Gastroesophageal sphincter (tissue), 4 donors: ENCODE measurements around the gene TSN. TPM values are rescaled to one million over a fixed set of nuclear protein-coding genes. Genes with fewer than 3 reads are reported as not detected.
"Not testable (repeated sequence)": the region's sequence is repeated elsewhere in the genome, so short reads cannot be mapped to it uniquely, and the experiment has no call there.

Experiments used
- ATAC-seq: fragments of 150-250 bp; one replicate; pipeline ENCODE4 v1.9.1; 2016; ENCODE audit warnings: mild to moderate bottlenecking, moderate library complexity
- H3K27ac ChIP-seq, 4 donors: fragments of 200-600 bp; sonication (generic) in 3 of 4; 1 replicate in 3 of 4; 2 replicates in 1 of 4; pipeline ENCODE4 v1.5.1; 2016 to 2019
- H3K27me3 ChIP-seq: fragments of 200-600 bp; sonication (generic); one replicate; pipeline ENCODE4 v1.5.1; 2019
- H3K36me3 ChIP-seq, 2 donors: fragments of 200-600 bp; sonication (generic); one replicate each; pipeline ENCODE4 v1.5.1; 2019; ENCODE audit warnings: control low read depth in 1 of 2
- H3K4me1 ChIP-seq, 3 donors: fragments of 200-600 bp; sonication (generic); 1 replicate in 2 of 3; 2 replicates in 1 of 3; pipeline ENCODE4 v1.5.1; 2016 to 2019; ENCODE audit warnings: control low read depth in 2 of 3
- H3K4me3 ChIP-seq, 2 donors: fragments of 200-600 bp; sonication (generic); one replicate each; pipeline ENCODE4 v1.5.1; 2019; ENCODE audit warnings: mild to moderate bottlenecking in 1 of 2, moderate library complexity in 1 of 2
- H3K9me3 ChIP-seq, 3 donors: fragments of 200-600 bp; sonication (generic); one replicate each; pipeline ENCODE4 v1.5.1; 2017 to 2019; ENCODE audit warnings: control low read depth in 2 of 3
- CTCF ChIP-seq, 4 experiments: fragments of 200-600 bp in 2 of 4; fragments of 450-650 bp in 2 of 4; sonication (generic) in 1 of 4; IDR thresholded peaks; one replicate each; pipeline ENCODE4 v1.5.1; 2017 to 2019; ENCODE audit warnings: antibody characterized with exemption in 4 of 4, mild to moderate bottlenecking in 2 of 4, moderate library complexity in 2 of 4
- EP300 ChIP-seq: sonication (generic); formaldehyde crosslinking; IDR thresholded peaks from one replicate; pipeline ENCODE4 v1.6.1; 2017; ENCODE audit warnings: antibody characterized with exemption, mild to moderate bottlenecking
- POLR2A ChIP-seq, 2 donors: fragments of 450-650 bp; IDR thresholded peaks; one replicate each; pipeline ENCODE4 v1.6.1; 2017; ENCODE audit warnings: antibody characterized with exemption in 2 of 2, mild to moderate bottlenecking in 2 of 2, moderate library complexity in 1 of 2
- POLR2AphosphoS5 ChIP-seq: sonication (generic); formaldehyde crosslinking; IDR thresholded peaks from one replicate; pipeline ENCODE4 v1.6.1; 2017; ENCODE audit warnings: antibody characterized with exemption
- WGBS, 2 donors: methylation state at CpG; one replicate each; pipeline ENCODE4 v1.1.5; 2018; ENCODE audit warnings: low coverage in 1 of 2; 5-methylcytosine and 5-hydroxymethylcytosine counted together
- total RNA-seq, 4 donors: library from RNA; depleted of rRNA; stranded (reverse); fragments of >200 nt; gene quantifications; one replicate each; pipeline ENCODE4 v1.1.0, GENCODE V29; 2016

Gene TSN
- total RNA-seq, 4 donors from 2014 or later = 29.9 to 41.7 (median 33.7) TPM

- Histone ChIP-seq H3K9me3 (peaks cover 0 to 28% (median 0%) of the 10 kb centered on the region in 3 donors), H3K4me3 (no peak overlapping the region), H3K27ac (no peak overlapping the region), H3K27me3 (no peaks in the 10 kb centered on the region), H3K4me1 (no peaks in the 10 kb centered on the region), H3K36me3 (no peaks in the 10 kb centered on the region)
- TF ChIP-seq CTCF (IDR thresholded peaks at IDR 0.05) (no peak), EP300 (no peak), POLR2AphosphoS5 (no peak)
- WGBS, 2 donors = 69 to 80% methylated on average over 2 of the region's 2 CpGs
- no peak for ATAC-seq
Measured at GRCh38 chr2:121803503-121803902, 48.1 kb downstream of the TSN start.

- Histone ChIP-seq H3K4me3 (no peak overlapping the region), H3K27me3 (no peaks in the 10 kb centered on the region), H3K27ac (no peak overlapping the region), H3K4me1 (no peaks in the 10 kb centered on the region), H3K9me3 (peaks cover 0 to 28% (median 0%) of the 10 kb centered on the region in 3 donors), H3K36me3 (no peaks in the 10 kb centered on the region)
- 16 to 34% methylated on average over 5 of the region's 5 CpGs for WGBS, 2 donors
- ATAC-seq = no peak
- TF ChIP-seq EP300 (no peak), POLR2A (IDR thresholded peaks at IDR 0.05) (no peak), POLR2AphosphoS5 (no peak), CTCF (IDR thresholded peaks at IDR 0.05) (no peak)
Measured at GRCh38 chr2:121804340-121804739, 48.9 kb downstream of the TSN start.

- no peak for TF ChIP-seq POLR2A (IDR thresholded peaks at IDR 0.05)
- TF ChIP-seq CTCF (IDR thresholded peaks at IDR 0.05) = no peak
- no peak for TF ChIP-seq EP300
- no peak for TF ChIP-seq POLR2AphosphoS5
- WGBS, 2 donors = 53 to 78% methylated on average over 1 to 3 of the region's 3 CpGs
- H3K27me3 ChIP-seq = no peaks in the 10 kb centered on the region
Measured at GRCh38 chr2:121804997-121805765, 49.7 kb downstream of the TSN start.

GRCh38 chr2:121805766-121806143, 50.3 kb downstream of the TSN start:
- TF ChIP-seq POLR2AphosphoS5 = no peak
- no peak for TF ChIP-seq POLR2A (IDR thresholded peaks at IDR 0.05)
- no peak for TF ChIP-seq CTCF (IDR thresholded peaks at IDR 0.05)
- TF ChIP-seq EP300 = no peak
- Histone ChIP-seq H3K27me3 (no peaks in the 10 kb centered on the region), H3K4me3 (no peak overlapping the region), H3K9me3 (peaks cover 0 to 21% (median 0%) of the 10 kb centered on the region in 3 donors), H3K27ac (no peak overlapping the region), H3K4me1 (no peaks in the 10 kb centered on the region), H3K36me3 (no peaks in the 10 kb centered on the region)
- no peak for ATAC-seq
- WGBS, 2 donors = 70 to 85% methylated on average over 6 to 7 of the region's 7 CpGs

More at GRCh38 chr2:121804997-121805765, 49.7 kb downstream of the TSN start:
- H3K27ac ChIP-seq = no peak overlapping the region
- no peaks in the 10 kb centered on the region for H3K4me1 ChIP-seq
- ATAC-seq = no peak
- H3K36me3 ChIP-seq = no peaks in the 10 kb centered on the region
- H3K9me3 ChIP-seq = peaks cover 0 to 27% (median 0%) of the 10 kb centered on the region in 3 donors
- no peak overlapping the region for H3K4me3 ChIP-seq

GRCh38 chr2:121807771-121808170, 52.3 kb downstream of the TSN start:
- 93% methylated on average over 8 of the region's 8 CpGs; no CpG with 5 or more reads in 1 of the 2 donors for WGBS, 2 donors
- not testable (repeated sequence) for H3K4me1 ChIP-seq, H3K27me3 ChIP-seq, H3K9me3 ChIP-seq, H3K4me3 ChIP-seq, ATAC-seq, H3K27ac ChIP-seq, H3K36me3 ChIP-seq
